ENCODE data around the gene TOX3. TPM values are rescaled to one million over a fixed set of nuclear protein-coding genes. Genes with fewer than 3 reads are reported as not detected.

Gene TOX3
- total and polyA plus RNA-seq, 4 donors, result 1.3 to 3.5 (median 2.4) TPM

DNA sequence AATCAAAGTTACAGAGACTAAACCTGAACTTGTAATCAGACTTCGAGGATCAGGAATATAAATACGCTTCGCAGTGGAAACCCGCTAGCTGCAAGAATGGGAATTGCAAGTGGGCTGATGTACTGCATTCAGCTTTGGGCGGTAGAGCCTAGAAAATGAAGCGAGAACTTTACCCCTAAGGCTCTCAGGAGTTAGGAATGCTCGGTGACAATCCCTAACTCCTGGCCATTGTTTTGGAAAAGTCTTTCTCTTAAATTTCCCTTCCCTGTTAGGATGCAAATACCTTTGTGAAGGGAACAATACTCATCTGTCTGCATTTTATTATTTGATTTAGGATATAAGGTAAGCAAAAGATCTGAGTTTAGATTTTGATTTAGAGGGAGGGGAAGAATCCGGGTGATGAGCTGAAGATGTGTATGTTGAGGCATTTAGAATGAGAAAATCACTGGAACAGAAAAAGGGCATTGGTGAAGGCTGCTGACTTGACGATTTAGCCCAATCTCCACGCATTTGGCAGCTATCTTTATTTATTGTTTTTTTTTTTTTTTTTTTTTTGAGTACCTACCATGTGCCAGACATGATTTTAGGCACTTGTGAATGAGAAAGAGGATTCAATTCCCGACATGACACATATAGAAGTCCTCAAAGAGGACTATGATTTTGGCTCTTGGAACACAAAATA lies 2.2 kb upstream of the TOX3 start:
- TF ChIP-seq YY1 (IDR thresholded peaks at IDR 0.05) (no peak), SP1 (IDR thresholded peaks at IDR 0.05) (no peak), HNF4A (conservative IDR thresholded peaks at IDR 0.05) (no peak), TAF1 (conservative IDR thresholded peaks at IDR 0.05) (no peak), JUND (IDR thresholded peaks at IDR 0.05) (no peak), MAX (IDR thresholded peaks at IDR 0.05) (no peak), RAD21 (IDR thresholded peaks at IDR 0.05) (no peak), FOXA1 (IDR thresholded peaks at IDR 0.05) (no peak), HNF4G (IDR thresholded peaks at IDR 0.05) (no peak), RXRA (IDR thresholded peaks at IDR 0.05) (no peak), FOXA2 (IDR thresholded peaks at IDR 0.05) (no peak), EGR1 (IDR thresholded peaks at IDR 0.05; ENCODE audit: low read depth in 2 of 2) (no peak), NR2F2 (IDR thresholded peaks at IDR 0.05) (no peak), REST (IDR thresholded peaks at IDR 0.05) (no peak), GABPA (IDR thresholded peaks at IDR 0.05 in 1 of 2, conservative IDR thresholded peaks at IDR 0.05 in 1 of 2) (no peak)
- TF ChIP-seq, protein P1, sequence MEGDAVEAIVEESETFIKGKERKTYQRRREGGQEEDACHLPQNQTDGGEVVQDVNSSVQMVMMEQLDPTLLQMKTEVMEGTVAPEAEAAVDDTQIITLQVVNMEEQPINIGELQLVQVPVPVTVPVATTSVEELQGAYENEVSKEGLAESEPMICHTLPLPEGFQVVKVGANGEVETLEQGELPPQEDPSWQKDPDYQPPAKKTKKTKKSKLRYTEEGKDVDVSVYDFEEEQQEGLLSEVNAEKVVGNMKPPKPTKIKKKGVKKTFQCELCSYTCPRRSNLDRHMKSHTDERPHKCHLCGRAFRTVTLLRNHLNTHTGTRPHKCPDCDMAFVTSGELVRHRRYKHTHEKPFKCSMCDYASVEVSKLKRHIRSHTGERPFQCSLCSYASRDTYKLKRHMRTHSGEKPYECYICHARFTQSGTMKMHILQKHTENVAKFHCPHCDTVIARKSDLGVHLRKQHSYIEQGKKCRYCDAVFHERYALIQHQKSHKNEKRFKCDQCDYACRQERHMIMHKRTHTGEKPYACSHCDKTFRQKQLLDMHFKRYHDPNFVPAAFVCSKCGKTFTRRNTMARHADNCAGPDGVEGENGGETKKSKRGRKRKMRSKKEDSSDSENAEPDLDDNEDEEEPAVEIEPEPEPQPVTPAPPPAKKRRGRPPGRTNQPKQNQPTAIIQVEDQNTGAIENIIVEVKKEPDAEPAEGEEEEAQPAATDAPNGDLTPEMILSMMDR (IDR thresholded peaks at IDR 0.05; ENCODE audit: low read depth, low read length, missing input control), result no peak
- TF ChIP-seq, protein P2, sequence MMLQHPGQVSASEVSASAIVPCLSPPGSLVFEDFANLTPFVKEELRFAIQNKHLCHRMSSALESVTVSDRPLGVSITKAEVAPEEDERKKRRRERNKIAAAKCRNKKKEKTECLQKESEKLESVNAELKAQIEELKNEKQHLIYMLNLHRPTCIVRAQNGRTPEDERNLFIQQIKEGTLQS (IDR thresholded peaks at IDR 0.05), result no peak
- TF ChIP-seq, protein P3, sequence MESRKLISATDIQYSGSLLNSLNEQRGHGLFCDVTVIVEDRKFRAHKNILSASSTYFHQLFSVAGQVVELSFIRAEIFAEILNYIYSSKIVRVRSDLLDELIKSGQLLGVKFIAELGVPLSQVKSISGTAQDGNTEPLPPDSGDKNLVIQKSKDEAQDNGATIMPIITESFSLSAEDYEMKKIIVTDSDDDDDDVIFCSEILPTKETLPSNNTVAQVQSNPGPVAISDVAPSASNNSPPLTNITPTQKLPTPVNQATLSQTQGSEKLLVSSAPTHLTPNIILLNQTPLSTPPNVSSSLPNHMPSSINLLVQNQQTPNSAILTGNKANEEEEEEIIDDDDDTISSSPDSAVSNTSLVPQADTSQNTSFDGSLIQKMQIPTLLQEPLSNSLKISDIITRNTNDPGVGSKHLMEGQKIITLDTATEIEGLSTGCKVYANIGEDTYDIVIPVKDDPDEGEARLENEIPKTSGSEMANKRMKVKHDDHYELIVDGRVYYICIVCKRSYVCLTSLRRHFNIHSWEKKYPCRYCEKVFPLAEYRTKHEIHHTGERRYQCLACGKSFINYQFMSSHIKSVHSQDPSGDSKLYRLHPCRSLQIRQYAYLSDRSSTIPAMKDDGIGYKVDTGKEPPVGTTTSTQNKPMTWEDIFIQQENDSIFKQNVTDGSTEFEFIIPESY (IDR thresholded peaks at IDR 0.05), result no peak
- no peaks in the 10 kb centered on the region for H3K36me3 ChIP-seq (ENCODE audit: control insufficient read depth in 4 of 4, insufficient read depth in 3 of 4, low read depth in 1 of 4, low read length in 3 of 4)
- H3K27me3 ChIP-seq (ENCODE audit: control insufficient read depth in 4 of 4, insufficient read depth in 4 of 4, low read length in 3 of 4), result no peaks in the 10 kb centered on the region
- no peak overlapping the region for H3K4me3 ChIP-seq (ENCODE audit: low read depth in 1 of 3, low read length in 3 of 3)
- WGBS, result 70% methylated on average over 11 of the region's 11 CpGs
- no peaks in the 10 kb centered on the region for H3K9me3 ChIP-seq (ENCODE audit: control insufficient read depth in 4 of 4, low read length in 3 of 4)
- H3K9ac ChIP-seq (ENCODE audit: low read depth in 1 of 2, low read length in 2 of 2), result no peak overlapping the region
- no peak overlapping the region for H3K27ac ChIP-seq (ENCODE audit: low read depth in 1 of 2, low read length in 2 of 2)
- H3K4me1 ChIP-seq (ENCODE audit: control insufficient read depth in 4 of 4, insufficient read depth in 4 of 4, low read length in 3 of 4), result peaks cover 5 to 24% (median 17%) of the 10 kb centered on the region in 4 donors
- DNase-seq (ENCODE audit: low spot score), result no peak

All from liver (tissue), 9 donors.